HG03025 (cell line): ENCODE data around the gene OPN4.

Experiments
- ATAC-seq: cut with Tn5 transposase; IDR thresholded peaks from one replicate; pipeline ENCODE4 v1.9.1; 2021; ENCODE audit warnings: mild to moderate bottlenecking, moderate library complexity; ENCODE audit not compliant: unreplicated experiment, low FRiP score

OPN4 gene

DNA sequence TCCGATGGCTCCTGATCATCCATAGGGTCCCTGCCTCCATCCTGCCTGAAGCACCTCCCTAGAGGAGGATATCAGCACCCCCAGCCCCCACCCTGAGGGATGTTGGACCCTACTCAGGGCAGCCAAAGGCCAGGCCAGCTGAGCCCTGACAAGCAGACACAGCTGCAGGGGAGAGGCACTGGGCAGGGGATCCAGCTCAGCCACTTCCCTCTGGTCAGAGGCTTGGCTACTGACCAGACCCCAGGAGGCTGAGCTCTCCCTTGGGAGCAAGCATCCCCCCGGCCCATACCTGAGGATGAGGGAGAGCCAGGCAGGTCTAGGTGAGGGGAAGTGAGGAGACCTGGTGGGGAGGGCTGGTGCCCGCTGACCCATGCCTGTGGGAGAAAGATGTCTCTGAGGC lies 20.6 kb downstream of the OPN4 start:
- ATAC-seq: no peak

DNA sequence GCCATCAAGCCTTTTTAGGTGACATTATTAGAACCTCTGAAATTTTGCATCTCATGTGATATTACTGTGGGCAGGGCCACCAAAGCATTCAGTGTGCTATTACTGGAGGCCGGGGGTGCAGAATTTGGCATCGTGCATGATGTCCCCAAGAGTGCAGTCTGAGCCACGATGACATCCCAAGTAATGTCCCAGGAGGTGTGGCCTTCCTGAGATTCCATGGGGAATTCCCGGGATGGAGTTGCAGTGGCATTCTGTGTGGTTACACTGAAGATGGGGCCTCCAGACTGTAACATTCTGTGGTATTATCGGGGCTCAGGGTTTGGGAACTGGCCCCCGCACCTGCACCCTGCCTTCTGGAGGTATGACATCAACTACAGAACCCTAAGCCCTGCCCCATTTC lies 23.0 kb downstream of the OPN4 start:
- ATAC-seq: no peak

DNA sequence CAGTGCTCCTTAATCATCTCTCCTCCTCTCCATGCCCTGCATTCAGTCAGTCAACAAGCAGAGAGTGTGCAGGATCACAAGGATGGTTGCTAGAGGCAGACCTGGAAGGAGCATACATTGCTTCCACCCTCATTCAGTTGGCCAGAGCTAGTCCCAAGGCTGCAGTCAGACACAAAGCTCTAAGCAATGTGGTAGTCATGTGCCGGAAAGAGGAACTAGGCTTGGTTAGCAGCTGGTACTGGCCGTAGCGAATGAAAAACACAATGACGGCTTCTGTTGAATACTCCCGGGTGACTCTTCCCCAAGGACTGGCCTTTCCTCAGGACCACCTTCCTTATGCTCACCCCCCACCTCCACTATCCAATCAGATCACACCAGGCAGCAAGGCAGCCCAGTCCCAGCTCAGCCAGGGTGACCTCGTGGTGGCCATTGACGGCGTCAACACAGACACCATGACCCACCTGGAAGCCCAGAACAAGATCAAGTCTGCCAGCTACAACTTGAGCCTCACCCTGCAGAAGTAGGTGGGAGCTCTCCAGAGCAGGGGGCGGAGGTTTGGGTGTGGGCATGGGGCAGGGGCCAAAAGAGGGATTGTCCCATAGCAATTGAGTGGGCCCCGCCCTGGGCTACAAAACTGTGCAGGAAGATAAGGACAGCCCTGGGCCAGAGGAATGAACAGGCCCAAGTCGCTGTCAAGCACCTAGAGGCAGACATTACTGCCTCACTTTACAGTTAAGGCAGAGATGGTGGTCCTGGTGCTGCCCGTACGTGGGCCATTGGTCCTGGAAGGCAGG lies 24.8 kb downstream of the OPN4 start:
- no peak for ATAC-seq

DNA sequence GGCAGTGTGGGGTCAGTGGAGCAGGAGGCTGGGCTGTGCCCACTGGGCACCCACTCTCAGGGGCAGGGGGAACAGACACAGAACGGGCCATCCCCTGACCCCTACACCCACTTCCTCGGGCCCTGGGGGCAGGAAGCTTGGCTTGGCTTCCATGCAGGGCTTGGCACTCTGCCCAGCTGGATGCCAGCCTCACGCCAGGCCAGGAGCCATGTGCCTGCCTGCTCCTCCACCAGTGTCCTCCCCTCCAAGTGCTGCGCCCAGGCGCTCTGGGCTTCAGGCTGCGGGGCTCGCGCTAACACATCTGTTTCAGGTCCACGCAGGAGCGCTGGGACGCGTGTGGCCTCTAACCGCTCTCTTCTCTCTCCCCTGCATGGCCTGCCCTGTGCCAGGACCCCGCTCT lies 26.7 kb downstream of the OPN4 start:
- ATAC-seq: no peak

DNA sequence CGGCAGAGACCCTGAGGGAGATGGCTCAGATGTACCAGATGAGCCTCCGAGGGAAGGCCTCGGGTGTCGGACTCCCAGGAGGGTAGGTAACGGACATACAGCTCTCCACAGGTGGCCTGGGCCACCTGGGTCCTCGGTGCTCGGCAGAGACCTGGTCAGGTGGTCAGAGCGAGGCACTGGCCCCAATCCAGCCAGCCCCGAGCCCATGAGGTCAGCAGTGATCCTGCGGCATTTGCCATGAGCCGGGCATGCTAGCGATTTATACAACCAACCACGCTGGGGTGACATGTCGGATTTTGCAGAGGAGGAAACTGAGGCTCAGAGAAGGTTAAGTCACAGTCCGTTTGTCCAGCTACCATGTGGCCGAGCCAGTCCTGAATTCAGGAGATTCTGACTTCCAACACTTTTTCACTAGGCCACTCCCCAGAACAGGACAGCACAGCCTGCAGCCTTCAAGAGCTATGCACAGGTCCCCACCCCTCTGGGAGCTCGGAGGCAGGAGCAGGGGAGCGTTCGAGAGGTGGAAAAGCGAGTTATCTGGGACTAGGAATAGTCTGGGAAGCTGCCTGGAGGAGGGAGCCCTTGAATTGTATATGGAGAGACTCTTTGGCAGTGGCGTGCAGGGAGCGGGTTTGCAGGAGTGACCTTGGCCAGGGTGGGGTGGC lies 27.5 kb downstream of the OPN4 start:
- ATAC-seq: no peak

DNA sequence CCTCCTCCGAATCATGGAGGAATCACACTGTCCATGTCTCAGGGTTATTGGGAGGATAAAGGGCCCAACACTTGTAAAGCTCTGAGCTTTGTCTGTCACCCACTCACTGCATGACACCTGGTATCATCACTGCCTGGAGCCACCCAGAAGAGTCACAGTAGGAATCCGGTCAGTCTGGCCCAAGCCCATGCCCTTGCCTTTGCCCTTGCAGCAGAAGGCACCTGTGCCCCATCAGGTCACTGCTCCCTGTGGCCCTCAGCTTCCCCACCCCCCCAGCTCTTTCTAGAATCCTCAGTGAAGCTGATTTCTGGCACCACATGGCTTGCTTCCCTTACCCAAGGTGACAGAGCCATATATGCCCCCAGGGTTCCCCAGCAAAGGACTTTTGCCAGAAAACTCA lies 28.3 kb downstream of the OPN4 start:
- no peak for ATAC-seq

DNA sequence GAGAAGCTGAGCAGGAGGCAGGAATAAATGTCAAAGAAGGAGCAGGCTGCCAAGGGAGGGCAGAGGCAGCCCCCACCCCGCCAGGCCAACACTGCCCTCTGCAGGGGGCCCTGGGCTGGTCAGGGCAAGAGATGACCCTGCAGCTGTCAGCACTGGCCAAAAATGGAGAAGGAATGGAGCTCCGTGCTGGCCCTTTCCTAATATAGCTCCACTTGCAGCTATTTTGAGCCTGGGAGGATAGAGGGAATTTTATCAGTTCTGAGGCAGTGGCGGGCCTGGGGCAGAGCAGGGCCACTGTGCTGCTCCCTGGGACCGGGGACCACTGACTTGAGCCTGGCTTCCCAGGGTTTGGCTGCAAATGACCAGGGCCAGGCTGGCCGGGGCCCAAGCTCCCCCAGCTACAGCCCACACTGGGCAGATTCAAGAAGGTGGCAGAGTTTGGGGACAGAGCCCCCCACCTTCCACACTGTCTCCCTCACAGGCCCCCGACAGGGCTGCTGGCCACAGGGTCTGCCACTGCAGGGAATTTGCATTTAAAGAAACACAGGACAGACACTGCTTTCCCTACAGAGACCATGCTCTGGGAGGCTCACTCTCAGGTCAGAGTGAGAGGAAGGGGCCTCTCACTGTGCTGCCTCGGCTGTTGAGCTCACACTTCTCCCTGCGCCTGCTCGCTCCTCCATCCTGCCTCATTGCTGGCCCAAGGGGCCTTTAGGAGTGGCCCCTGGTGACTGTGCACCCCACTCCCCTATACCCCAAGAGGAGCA lies 30.2 kb downstream of the OPN4 start:
- ATAC-seq: no peak

DNA sequence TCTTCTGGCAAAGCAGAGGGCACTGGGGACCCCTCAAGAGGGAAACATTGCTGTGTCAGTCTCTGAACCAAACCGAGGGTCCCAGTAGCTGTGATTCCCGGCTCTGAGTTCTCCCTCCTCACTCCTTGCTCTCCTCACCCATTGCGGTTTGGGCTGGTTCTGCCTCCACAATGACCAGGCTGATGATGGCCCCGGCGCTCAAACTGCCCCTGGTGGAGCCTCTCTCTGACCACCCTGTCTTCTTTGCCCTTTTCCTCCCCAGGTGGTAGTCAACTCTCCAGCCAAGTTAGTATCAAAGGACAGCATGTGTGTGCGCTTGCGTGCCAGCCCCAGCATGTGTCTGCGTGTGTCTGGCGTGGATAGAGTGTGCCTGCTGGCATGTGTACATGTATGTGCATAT lies 31.1 kb downstream of the OPN4 start:
- ATAC-seq: no peak

DNA sequence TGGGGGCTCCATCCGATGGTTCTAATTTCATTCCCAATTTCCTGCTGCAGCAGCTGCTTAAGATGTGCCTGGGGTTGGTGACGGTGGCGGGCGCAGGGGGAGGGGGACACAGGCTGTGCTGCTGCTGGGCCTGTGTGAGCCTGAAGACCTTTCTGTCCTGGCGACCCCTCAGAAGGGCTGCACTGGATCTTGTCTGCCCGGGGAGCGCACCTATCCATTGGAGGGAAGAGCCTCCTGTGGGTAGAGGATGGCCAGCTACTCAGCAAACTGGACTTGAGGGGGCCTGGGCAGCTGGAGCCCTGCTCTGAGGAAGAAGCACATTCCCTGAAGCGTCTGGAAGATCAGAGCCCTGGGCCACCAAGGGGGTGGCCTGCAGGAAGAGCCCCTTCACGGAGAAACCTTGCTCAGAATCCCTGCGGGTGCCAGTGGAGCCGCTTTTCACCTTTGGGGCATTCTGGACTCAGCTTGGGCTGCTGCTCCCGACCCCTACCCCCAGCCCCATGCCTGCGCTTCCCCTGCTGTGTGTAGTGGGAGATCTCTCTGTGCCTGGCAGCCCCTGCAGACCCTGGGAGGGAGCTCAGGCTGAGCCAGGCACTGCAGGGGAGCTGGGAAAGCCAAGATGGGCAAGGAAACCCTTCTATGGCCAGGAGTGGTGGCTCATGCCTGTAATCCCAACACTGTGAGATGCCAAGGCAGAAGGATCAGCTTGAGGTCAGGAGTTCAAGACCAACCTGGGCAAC lies 31.7 kb downstream of the OPN4 start:
- no peak for ATAC-seq

DNA sequence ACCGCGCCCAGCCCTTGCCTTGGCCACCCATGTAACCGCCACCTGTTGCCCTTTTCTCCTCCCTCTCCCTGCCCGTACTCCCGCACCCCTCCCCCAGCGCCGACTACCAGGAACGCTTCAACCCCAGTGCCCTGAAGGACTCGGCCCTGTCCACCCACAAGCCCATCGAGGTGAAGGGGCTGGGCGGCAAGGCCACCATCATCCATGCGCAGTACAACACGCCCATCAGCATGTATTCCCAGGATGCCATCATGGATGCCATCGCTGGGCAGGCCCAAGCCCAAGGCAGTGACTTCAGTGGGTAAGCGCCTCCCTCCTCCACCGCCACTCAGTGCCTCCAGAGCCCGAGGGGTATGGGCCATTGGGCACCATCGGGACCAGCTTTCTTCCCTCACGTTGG lies 32.6 kb downstream of the OPN4 start:
- ATAC-seq: no peak

DNA sequence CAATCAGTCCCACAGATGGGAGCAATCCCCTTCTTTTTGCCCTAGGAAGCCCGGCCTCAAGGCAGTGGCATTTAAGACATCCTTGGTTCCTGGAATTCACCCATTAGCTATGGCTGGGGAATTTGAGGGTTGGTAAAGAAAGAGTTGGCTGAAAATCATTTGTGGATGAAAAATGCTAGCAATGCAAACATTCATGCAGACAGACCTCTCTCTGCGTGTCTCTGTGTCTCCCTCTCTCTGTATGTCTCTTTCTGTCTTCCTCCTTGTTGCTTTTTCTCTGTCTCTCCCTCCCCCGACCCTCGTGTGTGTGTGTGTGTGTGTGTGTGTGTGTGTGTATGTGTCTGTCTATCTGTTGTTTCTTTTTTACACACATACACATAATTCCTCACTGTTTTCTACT lies 33.4 kb downstream of the OPN4 start:
- ATAC-seq: no peak

DNA sequence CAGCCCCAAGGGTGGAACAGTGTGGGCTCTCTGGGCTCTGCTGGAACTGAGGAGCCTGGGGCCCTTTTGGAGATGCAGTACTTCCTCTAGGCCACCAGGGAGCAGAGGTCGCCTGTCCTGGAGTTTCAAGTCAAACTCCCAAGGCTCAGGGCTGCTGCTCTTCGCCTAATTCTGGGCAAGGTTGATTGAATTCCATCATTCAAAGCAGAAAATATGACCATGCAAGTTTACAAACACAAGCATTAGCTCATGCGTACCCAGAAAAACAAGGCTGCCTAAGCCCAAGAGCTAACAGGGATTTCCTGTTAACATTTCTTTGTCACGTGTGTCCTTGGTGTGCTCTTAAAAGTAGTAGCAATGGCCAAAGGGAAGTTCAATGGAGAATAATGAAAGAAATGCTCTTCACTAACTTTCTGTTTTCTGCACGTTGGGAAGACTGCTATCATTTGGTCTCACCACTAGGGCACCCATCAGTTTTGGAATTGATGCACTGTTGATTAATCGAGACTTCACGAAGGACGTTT lies 34.1 kb downstream of the OPN4 start:
- ATAC-seq: peak; percentile 59

DNA sequence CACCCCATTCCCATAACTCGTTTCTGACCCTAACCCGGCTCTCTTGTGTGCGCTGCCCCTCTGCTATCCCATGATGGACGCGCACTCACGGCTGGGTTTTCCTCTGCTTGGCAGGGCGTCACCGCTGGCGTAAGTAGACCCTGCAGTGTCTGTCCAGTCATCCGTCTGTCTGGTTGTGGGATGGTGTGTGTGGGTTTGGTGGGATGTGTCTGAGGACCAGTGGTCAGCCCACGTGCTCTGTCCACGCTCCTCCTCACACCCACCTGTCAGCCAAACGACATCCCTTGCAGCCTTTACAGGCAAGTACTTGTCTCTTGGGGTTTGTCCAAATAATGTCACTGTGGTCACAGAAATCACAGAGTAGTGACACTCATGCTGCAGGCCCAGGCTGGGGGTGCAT lies 34.8 kb downstream of the OPN4 start:
- ATAC-seq: no peak

DNA sequence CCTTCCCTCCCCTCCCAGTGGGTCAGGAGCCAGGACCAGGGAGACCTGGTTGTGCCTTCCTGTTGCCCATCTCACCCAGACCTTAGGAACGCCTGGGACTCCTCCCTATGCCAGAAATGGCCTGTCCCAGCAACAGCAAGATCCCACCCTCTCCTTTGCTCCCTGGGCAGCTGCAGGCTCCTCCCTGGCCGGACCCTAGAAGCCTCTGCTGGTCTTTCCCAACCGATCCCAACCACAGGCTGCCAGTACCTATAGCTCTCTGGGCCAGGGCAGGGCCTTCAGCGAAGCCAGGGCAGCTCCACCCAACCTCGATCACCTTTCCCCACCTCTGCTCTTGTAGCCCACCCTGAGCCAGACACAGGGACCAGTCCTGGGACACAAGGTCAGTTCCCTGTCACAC lies 35.9 kb downstream of the OPN4 start:
- no peak for ATAC-seq

DNA sequence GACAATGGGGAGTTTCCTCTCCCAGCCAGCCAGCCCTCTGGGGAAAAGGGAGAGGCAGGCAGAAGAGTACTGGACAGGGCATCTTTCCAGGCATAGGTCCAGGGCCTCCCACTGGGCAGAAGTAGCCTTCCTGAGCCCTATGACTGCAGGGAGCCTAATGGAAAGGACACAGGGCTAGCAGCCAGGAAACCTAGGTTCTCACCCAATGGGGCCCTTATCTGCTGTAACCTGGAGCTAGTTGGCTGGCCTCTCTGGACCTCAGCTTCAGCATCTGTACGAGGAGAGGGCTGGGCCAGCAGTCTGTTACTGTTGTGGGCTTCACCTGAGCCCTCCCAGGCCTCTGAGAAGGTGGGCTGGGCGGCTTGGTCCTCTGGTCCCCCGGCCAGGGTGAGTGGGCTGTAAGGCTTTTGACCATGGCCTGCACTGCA lies 36.3 kb downstream of the OPN4 start:
- ATAC-seq: no peak

DNA sequence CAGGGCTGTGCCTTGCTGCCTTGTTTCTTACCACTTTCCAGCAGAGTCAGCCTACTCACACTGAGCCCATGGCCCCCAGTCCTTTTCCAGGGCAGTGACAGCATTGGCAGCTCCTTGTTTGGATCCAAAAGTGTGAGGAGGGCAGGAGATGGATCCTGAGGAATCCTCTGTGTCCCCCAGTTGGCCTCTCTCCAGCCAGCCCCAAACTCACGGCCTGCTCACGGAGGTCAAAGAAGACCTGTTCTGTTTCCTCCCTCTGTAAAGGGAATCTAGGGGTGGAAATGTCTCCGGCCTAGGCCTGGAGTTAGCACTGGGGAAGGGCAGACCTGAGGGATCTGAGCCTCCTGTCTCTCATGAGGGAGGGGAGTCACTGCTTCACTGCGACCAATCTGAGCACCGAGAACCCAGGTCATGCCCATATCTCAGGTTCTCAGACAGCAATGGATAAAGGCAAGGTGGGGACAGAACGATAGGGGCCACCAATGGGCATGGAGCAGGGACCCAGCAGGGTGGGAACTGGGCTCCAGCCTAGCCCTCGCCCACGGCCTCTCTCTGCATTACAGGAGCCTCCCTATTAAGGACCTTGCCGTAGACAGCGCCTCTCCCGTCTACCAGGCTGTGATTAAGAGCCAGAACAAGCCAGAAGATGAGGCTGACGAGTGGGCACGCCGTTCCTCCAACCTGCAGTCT lies 37.1 kb downstream of the OPN4 start:
- no peak for ATAC-seq

DNA sequence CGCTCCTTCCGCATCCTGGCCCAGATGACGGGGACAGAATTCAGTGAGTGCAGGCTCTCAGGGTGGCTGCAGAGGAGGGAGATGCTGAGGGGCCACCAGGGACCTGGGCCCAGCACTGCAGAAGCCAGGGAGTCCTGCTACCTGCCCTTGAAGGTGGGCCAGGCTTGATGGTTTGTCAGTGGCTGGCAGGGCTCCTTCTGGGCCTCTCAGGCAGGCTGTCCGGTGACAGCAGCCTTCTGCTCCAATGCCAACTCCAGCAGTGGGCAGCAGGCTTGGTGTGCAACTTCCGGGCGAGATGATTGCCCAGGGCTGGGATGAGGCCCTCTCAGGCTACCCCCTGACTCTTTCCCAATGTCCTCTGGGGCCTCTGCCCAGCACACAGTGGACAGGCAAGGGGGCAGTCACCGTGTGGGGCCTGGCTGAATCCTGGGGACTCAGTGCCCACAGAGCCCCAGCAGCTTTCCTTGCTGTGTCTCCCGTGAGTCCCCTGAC lies 37.7 kb downstream of the OPN4 start:
- no peak for ATAC-seq

DNA sequence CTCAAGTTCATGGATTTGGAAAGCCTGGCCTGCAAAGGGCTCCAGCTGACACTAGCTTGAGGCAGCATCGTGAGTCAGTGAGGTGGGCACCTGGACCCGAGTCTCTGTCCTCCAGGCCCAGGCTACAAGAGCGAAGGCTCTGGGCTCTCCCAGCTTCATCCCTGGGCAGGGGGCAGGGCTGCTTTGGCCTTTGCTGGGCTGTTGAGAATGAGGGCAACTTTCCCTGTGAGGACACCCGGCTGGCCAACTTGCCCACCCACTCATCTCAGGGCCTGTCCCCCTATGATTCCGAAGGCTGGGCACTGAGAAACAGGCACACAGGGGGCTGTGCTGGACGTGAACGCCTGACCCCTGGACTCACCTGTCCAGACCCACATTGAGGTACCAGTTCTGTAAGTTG lies 38.3 kb downstream of the OPN4 start:
- no peak for ATAC-seq

DNA sequence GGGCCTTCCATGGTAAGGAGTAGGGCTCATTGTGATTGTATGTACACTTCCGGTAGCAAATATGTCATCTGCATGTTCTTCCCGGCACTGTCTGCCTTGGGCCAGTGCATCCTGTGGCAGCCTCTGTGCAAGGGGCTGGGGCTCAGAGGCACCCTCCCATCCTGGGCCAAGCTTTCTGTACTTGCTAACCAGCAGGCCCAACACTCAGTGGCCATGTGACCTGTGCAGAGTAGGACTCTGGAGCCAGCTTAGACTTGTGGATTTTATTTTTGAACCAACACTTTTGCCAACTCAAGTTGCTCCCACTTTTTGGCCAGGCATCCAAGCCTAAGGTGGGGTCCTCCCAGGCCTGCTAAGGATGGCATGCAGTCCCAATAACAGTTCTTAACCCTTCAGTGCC lies 38.9 kb downstream of the OPN4 start:
- ATAC-seq: no peak
